Heart left ventricle (tissue), 16 donors: ENCODE results near the gene DEPDC1B. TPM values are rescaled to one million over a fixed set of nuclear protein-coding genes. Genes with fewer than 3 reads are reported as not detected.

Experiments used
- ATAC-seq, 4 donors: fragments of 200-7000 bp; cut with Tn5 transposase; one replicate each; pipeline ENCODE4 v1.9.1; 2020 to 2022; ENCODE audit warnings: moderate library complexity in 4 of 4, mild to moderate bottlenecking in 3 of 4, moderate number of reproducible peaks in 1 of 4
- DNase-seq, 5 donors: peaks; one replicate each; pipeline ENCODE4 v3.0.0-alpha.2; 2020
- H3K27ac ChIP-seq, 12 donors: fragments of 200-600 bp; sonication (generic) in 4 of 12; one replicate each; pipeline versions ENCODE4 v1.5.0 to v1.8.0; 2016 to 2022; ENCODE audit warnings: mild to moderate bottlenecking in 2 of 12
- H3K27me3 ChIP-seq, 9 donors: fragments of 200-600 bp; sonication (generic) in 2 of 9; one replicate each; pipeline versions ENCODE4 v1.5.1 to v1.8.0; 2016 to 2022; ENCODE audit warnings: mild to moderate bottlenecking in 3 of 9
- H3K36me3 ChIP-seq, 9 donors: fragments of 200-600 bp; sonication (generic) in 2 of 9; one replicate each; pipeline versions ENCODE4 v1.5.0 to v1.8.0; 2018 to 2022; ENCODE audit warnings: mild to moderate bottlenecking in 2 of 9
- H3K4me1 ChIP-seq, 12 donors: fragments of 200-600 bp; sonication (generic) in 4 of 12; one replicate each; pipeline versions ENCODE4 v1.5.0 to v1.8.0; 2016 to 2022; ENCODE audit warnings: mild to moderate bottlenecking in 3 of 12
- H3K4me3 ChIP-seq, 12 donors: fragments of 200-600 bp; sonication (generic) in 4 of 12; one replicate each; pipeline versions ENCODE4 v1.5.0 to v1.8.0; 2017 to 2022; ENCODE audit warnings: mild to moderate bottlenecking in 9 of 12, moderate library complexity in 4 of 12
- H3K9me3 ChIP-seq, 12 donors: fragments of 200-600 bp; sonication (generic) in 4 of 12; one replicate each; pipeline versions ENCODE4 v1.5.0 to v1.8.0; 2016 to 2022; ENCODE audit warnings: mild to moderate bottlenecking in 1 of 12
- CTCF ChIP-seq, 12 donors: fragments of 200-600 bp; sonication (generic) in 4 of 12; IDR thresholded peaks; one replicate each; pipeline versions ENCODE4 v1.5.0 to v1.8.0; 2018 to 2022; ENCODE audit warnings: antibody characterized with exemption in 12 of 12, mild to moderate bottlenecking in 5 of 12
- POLR2A ChIP-seq, 2 donors: fragments of 450-650 bp; IDR thresholded peaks; one replicate each; pipeline ENCODE4 v1.6.1; 2017; ENCODE audit warnings: antibody characterized with exemption in 2 of 2, mild to moderate bottlenecking in 2 of 2, moderate library complexity in 2 of 2
- WGBS, 4 donors: extraction: QIAGEN DNeasy Blood & Tissue Kit in 2 of 4; methylation state at CpG; one replicate each; pipeline versions ENCODE4 v1.1.5 to v1.1.7; 2013 to 2018; 5-methylcytosine and 5-hydroxymethylcytosine counted together
- intact Hi-C, 10 donors: fragments of 100-400 bp; cut with DNase I; formaldehyde crosslinking; loops; one replicate each; pipeline versions ENCODE4 v1.11.1 to v1.14.2; 2022
- polyA plus RNA-seq, 2 donors: library from polyadenylated mRNA; stranded (reverse); fragments of 200-250 nt; gene quantifications; one replicate each; pipeline ENCODE4 v1.2.3, GENCODE V29; 2013
- total RNA-seq, 9 donors: library from RNA; depleted of rRNA in 2 of 9; stranded (reverse); fragments of >200 nt in 2 of 9; fragmentation: NEBNext Ultra II Directional in 3 of 9; extraction: Animal tissue kit (Norgen Biotek cat#: 25700) in 3 of 9; gene quantifications; one replicate each; pipeline versions ENCODE4 v1.1.0 to v1.2.4, GENCODE V29; 2016 to 2023
- donor health status: ischemic (EF 13 %, LVEDD 7.1; RV severe dilation, severe dysfunction).
- donor health status: healthy with polysubstance abuse.
- donor health status: DM: no; HTN: yes; CAD: no.
- donor health status: DM: no; HTN: no; CAD: no.
- donor health status: ischemic (EF 25% LVEDD 6.9; RV normal size, moderate dysfunction).
- donor health status: ischemic (EF 25% LVEDD 5.7; RV mildly dilated, moderate dysfunction).
- donor health status: healthy.
- donor health status: DM: yes; HTN: yes; CAD: no.
- donor health status: ischemic (EF 35%, LVEDD 5.7; RV mildly dilated, moderate dysfunction).
- donor health status: nonischemic (EF 11% LVEDD 7.7; RV severe dilation, severe dysfunction).
- donor health status: DM: yes; HTN: yes; CAD: no.
- donor health status: PGD.
- donor health status: ischemic (EF 29% LVEDD 5.4; RV normal size, mild dysfunction).
- donor health status: nonischemic (EF 23%, LVEDD 6.1; RV moderate dilation, normal function).

DEPDC1B gene
- total and polyA plus RNA-seq, 11 donors, result 0.10 to 3.1 (median 0.31) TPM; not detected in 5

GRCh38 chr5:60668686-60669304 is 31.2 kb downstream of the DEPDC1B start:
- H3K27ac ChIP-seq, result no peak overlapping the region
- peaks cover 0 to 5% (median 0%) of the 10 kb centered on the region in 12 donors for H3K4me1 ChIP-seq
- H3K9me3 ChIP-seq, result no peaks in the 10 kb centered on the region
- H3K4me3 ChIP-seq, result no peak overlapping the region
- no peak for DNase-seq
- intact Hi-C loops, result loop anchor here in 4 of 10 donors (2.0 to 10.0 kb wide), 3 partner anchors 854 to 858 kb away; no protein-coding TSS in a partner anchor
- TF ChIP-seq CTCF (IDR thresholded peaks at IDR 0.05) (peak; percentile 46 to 73 (median 64)), POLR2A (IDR thresholded peaks at IDR 0.05) (no peak)
- H3K27me3 ChIP-seq, result no peaks in the 10 kb centered on the region
- H3K36me3 ChIP-seq, result no peaks in the 10 kb centered on the region
- ATAC-seq, result no peak

DNA sequence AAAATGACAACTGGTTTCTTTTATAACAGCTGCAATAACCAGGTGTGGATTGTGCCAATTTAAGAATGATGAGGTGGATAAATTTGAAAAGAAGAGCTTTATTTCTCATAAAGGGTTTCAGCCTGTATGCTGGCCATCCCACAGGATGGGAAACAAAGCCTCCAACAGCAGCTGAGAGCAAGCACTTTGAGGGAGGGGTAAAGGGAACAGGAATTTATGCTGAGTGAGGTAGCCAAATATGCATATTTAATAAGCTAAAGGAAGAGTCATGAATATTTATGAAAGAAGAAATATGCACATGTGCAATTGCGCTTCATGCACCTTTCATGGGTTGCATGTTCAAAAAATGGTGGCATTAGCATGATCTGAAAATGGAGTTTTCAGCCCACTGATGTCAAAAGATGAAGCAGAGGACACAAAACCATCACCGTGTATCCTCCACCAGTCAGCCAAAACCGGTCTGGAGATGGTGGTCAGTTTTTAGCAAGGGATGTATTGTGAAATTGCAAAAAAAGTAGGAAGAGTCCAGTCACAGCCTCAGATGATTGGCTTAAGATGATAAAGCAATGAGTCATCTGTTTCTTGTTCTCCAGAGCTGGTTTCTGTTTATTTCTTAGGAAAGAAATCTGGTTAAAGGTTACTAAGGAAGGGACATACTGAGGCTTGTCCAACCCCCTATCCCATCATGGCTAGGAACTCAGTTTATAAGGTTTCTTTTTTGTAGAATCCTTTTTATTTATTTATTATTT is 47.9 kb downstream of the DEPDC1B start:
- ATAC-seq, result peak in 1 of 4 donors; percentile 12
- DNase-seq, result no peak
- no peaks in the 10 kb centered on the region for H3K4me1 ChIP-seq
- WGBS, 4 donors, result 85 to 93% (median 90%) methylated on average over 3 of the region's 3 CpGs
- no peak for TF ChIP-seq POLR2A (IDR thresholded peaks at IDR 0.05)
- no peak for TF ChIP-seq CTCF (IDR thresholded peaks at IDR 0.05)
- no peaks in the 10 kb centered on the region for H3K36me3 ChIP-seq
- H3K4me3 ChIP-seq, result no peak overlapping the region
- H3K9me3 ChIP-seq, result peaks cover 0 to 6% (median 0%) of the 10 kb centered on the region in 12 donors
- H3K27me3 ChIP-seq, result no peaks in the 10 kb centered on the region
- intact Hi-C loops, result loop anchor here in 1 of 10 donors (5.0 to 10.0 kb wide), 2 partner anchors 357 to 840 kb away; no protein-coding TSS in a partner anchor
- no peak overlapping the region for H3K27ac ChIP-seq

DNA sequence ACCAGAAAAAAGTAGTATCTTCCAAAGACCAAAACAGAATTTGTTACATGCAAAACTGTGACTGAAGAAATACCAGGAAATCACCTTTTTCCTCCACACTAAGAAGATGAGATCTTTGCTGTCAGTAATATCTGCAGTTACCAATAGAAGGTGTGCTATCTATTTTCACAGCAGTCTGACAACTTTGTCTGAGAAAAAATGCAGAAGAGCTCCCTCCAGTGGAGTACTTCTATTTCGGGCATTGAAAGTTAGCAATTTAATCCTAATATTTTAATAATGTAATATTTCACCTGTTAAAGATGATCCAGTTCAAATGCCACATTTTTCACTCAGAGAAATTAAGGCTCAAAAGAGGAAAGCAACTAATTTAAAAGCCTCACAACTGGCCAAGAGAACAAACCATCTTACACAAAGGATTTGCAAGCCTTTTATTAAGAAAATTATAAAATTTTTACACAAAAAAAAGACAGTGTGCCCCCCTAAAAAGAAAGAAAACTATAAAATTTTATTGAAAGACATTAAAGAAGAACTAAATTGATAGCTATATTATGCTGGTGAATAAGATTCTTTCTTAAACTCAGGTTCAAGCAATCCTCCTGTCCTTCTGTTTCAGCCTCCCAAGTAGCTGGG is 50.6 kb downstream of the DEPDC1B start:
- intact Hi-C loops, result loop anchor here in 3 of 10 donors (5.0 to 10.0 kb wide), 2 partner anchors 835 to 837 kb away; no protein-coding TSS in a partner anchor
- Histone ChIP-seq H3K27ac (no peak overlapping the region), H3K9me3 (peaks cover 0 to 3% (median 0%) of the 10 kb centered on the region in 12 donors), H3K4me3 (no peak overlapping the region), H3K27me3 (no peaks in the 10 kb centered on the region), H3K36me3 (no peaks in the 10 kb centered on the region), H3K4me1 (no peaks in the 10 kb centered on the region)
- 16 to 29% (median 23%) methylated on average over 1 of the region's 1 CpG for WGBS, 4 donors
- no peak for TF ChIP-seq POLR2A (IDR thresholded peaks at IDR 0.05)
- peak; percentile 26 to 60 (median 39) for TF ChIP-seq CTCF (IDR thresholded peaks at IDR 0.05)
- ATAC-seq, result no peak
- DNase-seq, result no peak

- Histone ChIP-seq H3K27ac (no peak overlapping the region), H3K9me3 (no peaks in the 10 kb centered on the region), H3K27me3 (no peaks in the 10 kb centered on the region), H3K4me1 (no peaks in the 10 kb centered on the region), H3K36me3 (no peaks in the 10 kb centered on the region), H3K4me3 (no peak overlapping the region)
- no peak for TF ChIP-seq CTCF (IDR thresholded peaks at IDR 0.05)
- TF ChIP-seq POLR2A (IDR thresholded peaks at IDR 0.05), result no peak
- ATAC-seq, result no peak
- no peak for DNase-seq
- intact Hi-C loops, result loop anchor here in 3 of 10 donors (5.0 to 10.0 kb wide), 2 partner anchors 833 to 836 kb away; no protein-coding TSS in a partner anchor
- WGBS, 4 donors, result 86 to 90% (median 87%) methylated on average over 2 of the region's 2 CpGs
Observed at GRCh38 chr5:60648175-60648574, 51.8 kb downstream of the DEPDC1B start.
